K562 treated with DMSO at 1 percent for 48 hours (cell line): ENCODE results near the gene BRWD1. TPM values are rescaled to one million over a fixed set of nuclear protein-coding genes. Genes with fewer than 3 reads are reported as not detected.

ENCODE experiments used
- total RNA-seq: library from RNA; unstranded; fragments of 300-600 nt; gene quantifications from 2 replicates; pipeline ENCODE4 v1.2.3, GENCODE V29; 2022; ENCODE audit warnings: low replicate concordance; ENCODE audit errors: extremely low read depth

The BRWD1 gene
- total RNA-seq: not detected in 2 replicates

GRCh38 chr21:39313571-39314142 is at the start of gene BRWD1:
Gene BRWD1 (minus strand): TSS chr21:39313632. CDS start chr21:39313491, 141 bp downstream.

GRCh38 chr21:39348355-39349210 is 35.2 kb upstream of the BRWD1 start, which contains the start of gene HMGN1:
Gene HMGN1 (minus strand): TSS chr21:39349088. CDS start chr21:39348917, 171 bp downstream.

GRCh38 chr21:39183272-39184049 is 130.0 kb downstream of the BRWD1 start, which contains the start of gene PSMG1:
Gene PSMG1 (minus strand): TSS chr21:39183451. CDS start chr21:39183385, 66 bp downstream.

Other genes starting within 250 kb of the BRWD1 start
- not detected in 2 replicates for gene PSMG1, start 130.2 kb downstream of the BRWD1 start, total RNA-seq
- not detected in 2 replicates for gene HMGN1, start 35.5 kb upstream of the BRWD1 start, total RNA-seq
- not detected in 2 replicates for gene LCA5L, start 132.1 kb upstream of the BRWD1 start, total RNA-seq
- gene SH3BGR, start 138.3 kb upstream of the BRWD1 start, total RNA-seq: not detected in 2 replicates